Activated T-helper 1 cell treated with anti-CD3 and anti-CD28 coated beads, Interleukin-12 subunit alpha, Interleukin-12 subunit beta, Interleukin-2, Interleukin-4 antibody, amounts not matched to agents 30 ng/mL and 10 ng/mL and 1 ng/mL, durations not matched to agents 14 hours and 24 hours and 36 hours (primary cell): ENCODE results near the gene ABCA8. TPM values are rescaled to one million over a fixed set of nuclear protein-coding genes. Genes with fewer than 3 reads are reported as not detected.
"Not testable (repeated sequence)": the region's sequence is repeated elsewhere in the genome, so short reads cannot be mapped to it uniquely, and the experiment has no call there.

ENCODE experiments used
- DNase-seq: peaks from one replicate; pipeline ENCODE4 v3.0.0; 2021; ENCODE audit warnings: low spot score
- H3K27ac Mint-ChIP-seq: one replicate; pipeline ENCODE4 v1.8.0; 2021; ENCODE audit warnings: mild to moderate bottlenecking, mixed read lengths
- H3K27me3 Mint-ChIP-seq: one replicate; pipeline ENCODE4 v1.8.0; 2022; ENCODE audit warnings: mild to moderate bottlenecking, moderate library complexity, mixed read lengths; ENCODE audit not compliant: insufficient read depth
- H3K36me3 Mint-ChIP-seq: one replicate; pipeline ENCODE4 v1.8.0; 2021; ENCODE audit warnings: low read depth, mixed read lengths
- H3K4me1 Mint-ChIP-seq: one replicate; pipeline ENCODE4 v1.8.0; 2021; ENCODE audit warnings: low read depth, mixed read lengths
- H3K4me3 Mint-ChIP-seq: one replicate; pipeline ENCODE4 v1.8.0; 2021; ENCODE audit warnings: mild to moderate bottlenecking, moderate library complexity, mixed read lengths
- H3K9me3 Mint-ChIP-seq: one replicate; pipeline ENCODE4 v1.8.0; 2021; ENCODE audit warnings: mixed read lengths
- intact Hi-C: fragments of 100-400 bp; cut with micrococcal nuclease; formaldehyde crosslinking; loops from one replicate; pipeline ENCODE4 v1.15.1; 2024
- total RNA-seq: library from RNA; stranded (reverse); gene quantifications from 2 replicates; pipeline ENCODE4 v1.2.3, GENCODE V29; 2022

Gene ABCA8
- total RNA-seq, 1 donor from 2014 or later = not detected

- H3K4me3 Mint-ChIP-seq, intact Hi-C loops, DNase-seq: not testable (repeated sequence)
Observed at GRCh38 chr17:68959117-68959516, 3.9 kb upstream of the ABCA8 start.

DNA sequence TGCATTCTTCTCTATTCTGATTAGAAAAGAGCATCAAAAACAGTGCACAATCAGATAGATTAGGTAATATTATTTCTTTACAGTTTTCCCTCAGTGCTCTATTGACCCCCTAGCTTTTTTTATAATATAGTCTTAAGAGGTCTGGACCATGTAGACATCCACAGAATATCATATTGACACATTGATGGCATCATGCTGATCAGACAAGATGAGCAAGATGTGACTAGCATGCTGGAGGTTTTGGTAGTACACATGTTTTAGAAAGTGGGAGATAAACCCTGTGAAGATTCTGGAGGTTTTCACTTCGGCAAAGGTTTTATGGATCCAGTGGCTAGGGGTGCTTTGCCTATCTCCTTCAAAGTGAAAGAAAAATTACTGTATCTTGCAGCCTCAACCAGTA is 2.8 kb upstream of the ABCA8 start:
- no peaks in the 10 kb centered on the region for H3K27me3 Mint-ChIP-seq
- no peaks in the 10 kb centered on the region for H3K9me3 Mint-ChIP-seq
- no peak for DNase-seq
- H3K27ac Mint-ChIP-seq = no peak overlapping the region
- H3K4me3 Mint-ChIP-seq = no peak overlapping the region
- intact Hi-C loops = no loop called here
- H3K4me1 Mint-ChIP-seq = no peaks in the 10 kb centered on the region
- H3K36me3 Mint-ChIP-seq = no peaks in the 10 kb centered on the region

More at GRCh38 chr17:68959117-68959516, 3.9 kb upstream of the ABCA8 start:
- not testable (repeated sequence) for H3K36me3 Mint-ChIP-seq, H3K9me3 Mint-ChIP-seq, H3K27ac Mint-ChIP-seq, H3K27me3 Mint-ChIP-seq, H3K4me1 Mint-ChIP-seq

DNA sequence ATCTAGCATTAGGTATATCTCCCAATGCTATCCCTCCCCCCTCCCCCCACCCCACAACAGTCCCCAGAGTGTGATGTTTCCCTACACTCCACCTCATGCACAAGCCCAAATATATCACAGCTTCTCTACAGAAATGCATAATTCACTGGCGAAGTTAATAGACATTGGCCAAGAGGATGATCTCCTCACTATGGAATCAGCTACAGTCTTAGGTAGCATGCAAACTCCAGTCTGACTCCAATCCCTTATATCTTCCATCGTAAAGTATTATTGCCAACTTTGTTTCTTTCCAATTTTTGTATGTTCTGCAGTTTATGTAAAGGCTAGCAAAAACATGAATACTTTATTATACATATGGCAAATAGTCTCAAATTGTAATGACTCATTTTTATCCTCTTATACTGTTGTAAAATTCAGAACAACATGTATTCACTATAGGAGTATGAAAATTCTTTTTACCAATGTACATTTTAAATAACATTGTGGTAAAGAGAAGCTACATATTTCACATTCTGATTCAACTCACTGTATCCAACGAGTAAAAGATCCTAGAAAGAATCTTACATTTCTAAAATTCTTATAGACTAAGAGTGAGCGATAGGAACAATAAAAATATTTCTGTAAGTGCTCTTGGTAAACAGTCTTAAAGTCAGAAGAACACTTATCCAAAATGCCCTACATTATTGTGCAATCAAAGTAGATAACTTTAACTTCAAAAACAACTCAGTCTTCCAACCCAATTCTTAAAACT is 871 bp downstream of the ABCA8 start:
- Mint-ChIP-seq H3K27ac (no peak overlapping the region), H3K4me1 (no peaks in the 10 kb centered on the region), H3K36me3 (no peaks in the 10 kb centered on the region), H3K27me3 (no peaks in the 10 kb centered on the region), H3K4me3 (no peak overlapping the region), H3K9me3 (no peaks in the 10 kb centered on the region)
- intact Hi-C loops = no loop called here
- no peak for DNase-seq

DNA sequence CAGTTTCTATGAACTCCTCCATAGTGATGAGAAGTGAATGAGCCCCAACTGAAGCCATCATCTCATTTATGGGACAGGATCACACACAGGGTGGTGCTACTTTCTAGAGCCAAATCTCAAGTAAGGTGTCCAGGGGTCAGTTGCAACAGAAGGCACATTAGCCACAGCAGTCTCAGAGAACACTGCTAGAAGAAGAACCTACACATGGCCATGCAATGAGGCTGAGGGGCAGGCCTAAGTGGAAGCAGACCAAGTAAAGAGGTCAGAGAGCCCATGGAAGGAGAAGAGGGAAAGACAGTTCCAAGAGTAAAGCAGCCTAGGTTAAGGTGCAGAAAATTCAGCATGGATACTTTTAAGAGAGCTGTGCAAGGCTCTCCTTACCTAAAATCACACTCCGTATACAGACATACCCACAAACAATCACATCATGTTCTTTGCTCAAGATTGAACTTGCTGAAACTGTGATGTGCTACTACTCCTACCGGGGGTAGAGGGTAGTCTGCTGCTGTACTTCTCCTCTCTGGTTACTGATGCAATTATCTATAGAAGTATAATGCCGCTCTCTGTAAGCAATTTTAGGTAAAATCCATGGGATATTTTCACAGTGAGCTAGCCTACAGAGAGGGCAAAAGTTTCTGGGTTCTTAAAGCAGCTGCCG is 1.7 kb downstream of the ABCA8 start:
- intact Hi-C loops = no loop called here
- Mint-ChIP-seq H3K36me3 (no peaks in the 10 kb centered on the region), H3K4me3 (no peak overlapping the region), H3K4me1 (no peaks in the 10 kb centered on the region), H3K27ac (no peak overlapping the region), H3K9me3 (no peaks in the 10 kb centered on the region), H3K27me3 (no peaks in the 10 kb centered on the region)
- DNase-seq = no peak

DNA sequence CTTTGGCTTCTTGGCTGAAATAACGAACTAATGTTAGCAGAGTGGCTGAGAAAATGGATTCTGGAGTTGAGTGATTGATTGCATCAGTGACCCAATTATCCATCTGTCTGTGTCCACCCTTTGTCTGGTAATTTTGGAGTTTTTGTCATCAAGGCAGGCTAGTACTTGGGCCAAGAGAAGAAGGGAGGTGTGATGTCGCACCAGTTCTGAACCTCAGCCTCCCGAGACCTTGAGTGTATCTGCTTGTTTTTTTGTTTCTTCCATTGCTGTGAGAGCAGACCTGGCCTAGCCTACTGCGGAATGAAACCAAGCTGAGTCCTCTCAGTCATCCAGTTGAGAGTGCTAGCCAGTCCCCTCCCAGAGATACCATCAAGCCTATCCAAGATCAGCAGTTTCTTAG is 4.5 kb downstream of the ABCA8 start:
- Mint-ChIP-seq H3K27me3 (no peaks in the 10 kb centered on the region), H3K4me3 (no peak overlapping the region), H3K9me3 (no peaks in the 10 kb centered on the region), H3K4me1 (no peaks in the 10 kb centered on the region), H3K27ac (no peak overlapping the region), H3K36me3 (no peaks in the 10 kb centered on the region)
- no peak for DNase-seq
- intact Hi-C loops = no loop called here

DNA sequence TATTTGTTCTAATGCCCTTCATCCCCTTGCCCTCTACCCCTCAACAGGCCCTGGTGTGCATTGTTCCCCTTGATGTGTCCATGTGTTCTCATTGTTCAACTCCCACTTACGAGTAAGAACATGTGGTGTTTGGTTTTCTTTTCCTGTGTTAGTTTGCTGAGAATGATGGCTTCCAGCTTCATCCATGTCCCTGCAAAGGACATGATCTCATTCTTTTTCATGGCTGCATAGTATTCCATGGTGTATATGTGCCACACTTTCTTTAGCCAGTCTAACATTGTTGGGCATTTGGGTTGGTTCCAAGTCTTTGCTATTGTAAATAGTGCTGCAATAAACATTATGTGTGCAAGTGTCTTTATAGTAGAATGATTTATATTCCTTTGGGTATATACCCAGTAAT is 7.3 kb downstream of the ABCA8 start:
- H3K4me1 Mint-ChIP-seq, intact Hi-C loops, H3K36me3 Mint-ChIP-seq, DNase-seq, H3K27me3 Mint-ChIP-seq, H3K27ac Mint-ChIP-seq, H3K9me3 Mint-ChIP-seq, H3K4me3 Mint-ChIP-seq: not testable (repeated sequence)

GRCh38 chr17:68944435-68945035 is 10.7 kb downstream of the ABCA8 start:
- intact Hi-C loops = no loop called here

DNA sequence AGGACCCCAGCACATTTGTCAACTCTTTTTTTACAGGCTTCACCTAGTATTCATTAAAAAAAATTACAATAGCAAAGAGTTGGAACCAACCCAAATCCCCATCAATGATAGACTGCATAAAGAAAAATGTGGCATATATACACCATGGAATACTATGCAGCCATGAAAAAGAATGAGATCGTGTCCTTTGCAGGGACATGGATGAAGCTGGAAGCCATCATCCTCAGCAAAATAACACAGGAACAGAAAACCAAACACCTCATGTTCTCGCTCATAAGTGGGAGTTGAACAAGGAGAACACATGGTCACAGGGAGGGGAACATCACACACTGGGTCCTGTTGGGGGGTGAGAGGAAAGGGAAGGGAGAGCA is 11.4 kb downstream of the ABCA8 start:
- DNase-seq, H3K27ac Mint-ChIP-seq, H3K9me3 Mint-ChIP-seq, H3K4me1 Mint-ChIP-seq, intact Hi-C loops, H3K36me3 Mint-ChIP-seq, H3K4me3 Mint-ChIP-seq, H3K27me3 Mint-ChIP-seq: not testable (repeated sequence)

More at GRCh38 chr17:68944435-68945035, 10.7 kb downstream of the ABCA8 start:
- H3K4me3 Mint-ChIP-seq = no peak overlapping the region
- no peak overlapping the region for H3K27ac Mint-ChIP-seq
- no peaks in the 10 kb centered on the region for H3K4me1 Mint-ChIP-seq
- no peaks in the 10 kb centered on the region for H3K9me3 Mint-ChIP-seq
- H3K27me3 Mint-ChIP-seq = no peaks in the 10 kb centered on the region
- no peak for DNase-seq
- no peaks in the 10 kb centered on the region for H3K36me3 Mint-ChIP-seq

- intact Hi-C loops = no loop called here
- H3K4me3 Mint-ChIP-seq = no peak overlapping the region
- H3K9me3 Mint-ChIP-seq = no peaks in the 10 kb centered on the region
- H3K36me3 Mint-ChIP-seq = no peaks in the 10 kb centered on the region
- H3K27me3 Mint-ChIP-seq = no peaks in the 10 kb centered on the region
- H3K4me1 Mint-ChIP-seq = no peaks in the 10 kb centered on the region
- DNase-seq = no peak
- no peak overlapping the region for H3K27ac Mint-ChIP-seq
Observed at GRCh38 chr17:68943123-68943811, 11.9 kb downstream of the ABCA8 start.

DNA sequence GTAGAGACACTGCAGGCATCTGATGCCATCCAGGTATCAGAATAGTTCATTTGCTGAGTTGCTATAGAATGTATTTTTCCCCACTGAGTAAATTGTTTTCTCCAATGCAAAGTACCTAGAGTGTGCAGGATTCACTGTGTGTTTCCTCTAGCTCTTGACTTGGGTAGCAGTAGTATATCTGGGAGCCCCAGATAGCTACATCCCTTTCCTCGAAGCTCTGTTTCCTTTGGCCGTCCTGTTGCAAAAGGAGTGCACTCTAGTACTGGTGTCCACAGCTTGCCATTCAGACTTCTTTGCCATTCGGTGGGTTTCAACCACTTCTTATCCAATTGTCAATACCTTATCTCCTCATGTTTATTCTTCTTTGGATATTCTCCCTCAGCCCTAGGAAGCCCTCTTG is 12.8 kb downstream of the ABCA8 start:
- Mint-ChIP-seq H3K9me3 (no peaks in the 10 kb centered on the region), H3K4me1 (no peaks in the 10 kb centered on the region), H3K36me3 (no peaks in the 10 kb centered on the region), H3K27ac (no peak overlapping the region), H3K27me3 (no peaks in the 10 kb centered on the region), H3K4me3 (no peak overlapping the region)
- no peak for DNase-seq
- intact Hi-C loops = no loop called here

- Mint-ChIP-seq H3K4me1 (no peaks in the 10 kb centered on the region), H3K27me3 (no peaks in the 10 kb centered on the region), H3K9me3 (no peaks in the 10 kb centered on the region), H3K27ac (no peak overlapping the region), H3K36me3 (no peaks in the 10 kb centered on the region), H3K4me3 (no peak overlapping the region)
- DNase-seq = no peak
- intact Hi-C loops = no loop called here
Observed at GRCh38 chr17:68941761-68942160, 13.4 kb downstream of the ABCA8 start.

- Mint-ChIP-seq H3K36me3 (no peaks in the 10 kb centered on the region), H3K27me3 (no peaks in the 10 kb centered on the region), H3K27ac (no peak overlapping the region), H3K9me3 (no peaks in the 10 kb centered on the region), H3K4me1 (no peaks in the 10 kb centered on the region), H3K4me3 (no peak overlapping the region)
- DNase-seq = no peak
- intact Hi-C loops = no loop called here
Observed at GRCh38 chr17:68939195-68939594, 16.0 kb downstream of the ABCA8 start.

- no peak overlapping the region for H3K27ac Mint-ChIP-seq
- no peaks in the 10 kb centered on the region for H3K27me3 Mint-ChIP-seq
- no peak for DNase-seq
- no peaks in the 10 kb centered on the region for H3K9me3 Mint-ChIP-seq
- no peaks in the 10 kb centered on the region for H3K36me3 Mint-ChIP-seq
- intact Hi-C loops = no loop called here
- H3K4me3 Mint-ChIP-seq = no peak overlapping the region
- H3K4me1 Mint-ChIP-seq = no peaks in the 10 kb centered on the region
Observed at GRCh38 chr17:68937890-68938514, 17.2 kb downstream of the ABCA8 start.
